HG03108 (cell line): ENCODE measurements around the gene NPIPA1.
"Not testable (repeated sequence)": the region's sequence is repeated elsewhere in the genome, so short reads cannot be mapped to it uniquely, and the experiment has no call there.

Experiments used
- ATAC-seq: cut with Tn5 transposase; IDR thresholded peaks from one replicate; pipeline ENCODE4 v1.9.1; 2021; ENCODE audit warnings: moderate library complexity; ENCODE audit not compliant: unreplicated experiment

The NPIPA1 gene

GRCh38 chr16:14937143-14937542 is at the start of gene NPIPA1:
Gene NPIPA1, plus strand, starts transcription at chr16:14937443. Its CDS starts 0 bp downstream, at chr16:14937443.
- not testable (repeated sequence) for ATAC-seq

DNA sequence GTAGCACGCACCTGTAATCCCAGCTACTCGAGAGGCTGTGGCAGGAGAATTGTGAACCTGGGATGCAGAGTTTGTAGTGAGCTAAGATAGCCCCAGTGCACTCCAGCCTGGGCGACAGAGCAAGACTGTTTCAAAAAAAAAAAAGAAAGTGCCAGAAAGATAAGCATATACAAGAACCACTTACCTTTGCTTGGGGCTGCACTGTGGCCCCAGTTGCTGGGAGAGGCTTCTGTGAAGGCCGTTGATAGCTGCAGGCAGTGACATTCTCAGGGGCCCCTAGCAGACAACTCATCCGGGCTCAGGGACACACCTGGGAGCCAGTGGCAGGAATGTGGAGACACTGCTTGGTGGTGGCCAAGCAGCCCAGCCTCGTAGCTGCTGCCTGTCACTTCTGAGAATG is 45.1 kb upstream of the NPIPA1 start:
- ATAC-seq: not testable (repeated sequence)

GRCh38 chr16:14895382-14895781 is 41.9 kb upstream of the NPIPA1 start:
- ATAC-seq: not testable (repeated sequence)

- not testable (repeated sequence) for ATAC-seq
Observed at GRCh38 chr16:14896023-14896422, 41.2 kb upstream of the NPIPA1 start.

DNA sequence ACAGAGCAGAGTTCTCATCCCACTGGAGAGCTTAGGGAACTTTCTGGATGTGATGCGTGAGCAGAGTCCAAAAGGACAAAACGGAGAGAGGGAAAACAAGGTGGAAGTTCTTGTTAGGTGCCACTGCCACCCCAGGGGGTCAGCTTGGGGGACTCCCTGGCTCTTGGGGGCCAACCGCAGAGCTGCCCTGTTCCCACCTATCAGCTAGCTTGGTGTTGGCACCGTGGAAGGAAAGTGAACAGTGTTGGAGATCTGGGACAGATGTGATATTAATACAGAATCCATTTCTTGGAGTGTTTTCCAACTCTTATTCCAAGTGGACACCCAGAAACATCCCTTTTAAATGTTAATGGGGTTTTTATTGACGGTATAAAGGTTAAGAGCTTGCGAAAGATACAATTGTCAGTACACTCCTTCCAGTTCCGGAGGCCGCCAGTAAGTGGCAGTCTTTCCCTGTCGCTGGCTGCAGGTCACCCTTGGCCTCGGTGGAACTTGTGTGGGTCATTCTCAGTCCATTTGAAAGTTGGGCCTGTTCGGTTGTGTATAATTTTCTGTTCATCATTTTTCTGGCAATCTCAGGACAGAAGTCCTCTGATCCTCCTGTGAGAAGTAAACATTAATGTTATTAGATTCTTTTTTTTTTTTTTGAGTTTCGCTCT is 40.1 kb upstream of the NPIPA1 start:
- ATAC-seq: not testable (repeated sequence)

- ATAC-seq: not testable (repeated sequence)
Observed at GRCh38 chr16:14898162-14898561, 39.1 kb upstream of the NPIPA1 start.

DNA sequence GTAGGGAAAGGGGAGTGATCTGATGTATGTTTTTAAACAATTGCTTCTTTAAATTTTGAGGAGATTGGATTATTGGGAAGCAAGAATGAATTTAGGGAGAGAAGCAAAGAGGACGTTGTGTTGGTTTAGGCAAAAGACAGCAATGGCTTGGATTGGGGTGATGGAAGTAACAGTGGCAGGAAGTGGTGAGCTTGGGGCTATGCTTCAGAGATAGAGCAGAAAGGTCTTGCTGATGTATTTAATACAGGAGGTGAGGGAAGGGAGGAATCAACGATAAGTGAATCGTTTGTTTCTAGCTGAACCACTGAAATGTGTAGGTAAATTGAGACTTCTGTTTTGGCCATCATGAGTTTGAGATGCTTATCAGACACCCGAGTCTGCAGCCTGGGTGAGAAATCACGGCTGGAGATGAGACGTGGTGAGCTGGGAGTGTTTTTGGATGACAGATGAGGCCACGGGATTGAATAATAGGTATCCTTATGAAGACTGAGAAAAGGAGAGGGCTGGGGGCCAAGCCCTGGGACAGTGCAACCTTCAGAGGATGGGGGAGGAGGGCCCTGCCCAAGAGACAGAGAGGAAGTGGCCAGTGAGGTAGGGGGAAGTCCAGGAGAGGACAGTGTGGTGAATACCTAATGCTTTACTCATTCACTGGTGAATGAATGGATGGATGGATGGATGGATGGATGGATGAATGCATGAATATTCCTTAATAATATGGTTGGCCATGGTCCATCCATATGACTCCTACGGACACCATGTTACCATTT is 33.9 kb upstream of the NPIPA1 start:
- not testable (repeated sequence) for ATAC-seq

DNA sequence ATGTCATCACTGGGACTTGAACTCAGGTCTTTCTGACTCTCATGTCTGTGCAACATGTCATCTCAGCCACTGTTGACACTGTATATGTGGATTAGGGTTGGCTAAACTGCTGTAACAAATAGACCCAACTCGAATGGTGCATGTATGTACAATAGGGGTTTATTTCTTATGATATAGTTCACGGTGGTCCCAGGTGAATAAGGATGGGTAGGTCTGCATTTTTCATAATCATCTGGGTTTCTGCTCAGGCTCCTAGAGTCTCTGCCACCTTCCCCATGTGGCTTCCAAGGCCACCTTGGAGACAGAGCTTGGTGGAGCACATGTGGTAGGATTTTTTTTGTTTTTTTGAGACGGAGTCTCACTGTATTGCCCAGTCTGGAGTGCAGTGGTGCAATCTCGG is 27.5 kb upstream of the NPIPA1 start:
- not testable (repeated sequence) for ATAC-seq

GRCh38 chr16:14910833-14911629 is 26.2 kb upstream of the NPIPA1 start:
- ATAC-seq: peak; percentile 52

DNA sequence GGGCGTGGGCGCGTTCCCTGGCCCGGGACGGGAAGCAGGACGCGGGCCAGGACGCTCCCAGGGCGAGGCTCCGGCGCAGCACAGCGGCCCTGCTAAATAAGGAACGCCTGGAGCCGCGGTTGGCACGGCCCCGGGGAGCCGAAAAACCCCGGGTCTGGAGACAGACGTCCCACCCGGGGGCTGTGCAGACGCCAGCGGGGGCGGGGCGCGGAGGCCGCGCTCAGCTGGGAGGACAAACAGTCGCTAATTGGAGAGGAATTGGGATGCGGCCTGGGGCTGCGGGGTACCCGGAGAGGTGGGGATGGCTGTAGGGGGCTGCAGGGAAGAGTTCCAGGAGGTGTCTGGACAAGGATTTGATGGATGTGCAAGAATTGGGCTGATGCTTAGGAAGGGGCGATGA is 25.3 kb upstream of the NPIPA1 start:
- ATAC-seq: not testable (repeated sequence)

GRCh38 chr16:14912588-14912987 is 24.7 kb upstream of the NPIPA1 start:
- ATAC-seq: not testable (repeated sequence)

- not testable (repeated sequence) for ATAC-seq
Observed at GRCh38 chr16:14918504-14918903, 18.7 kb upstream of the NPIPA1 start.

GRCh38 chr16:14919837-14920600 is 17.2 kb upstream of the NPIPA1 start:
- ATAC-seq: not testable (repeated sequence)

DNA sequence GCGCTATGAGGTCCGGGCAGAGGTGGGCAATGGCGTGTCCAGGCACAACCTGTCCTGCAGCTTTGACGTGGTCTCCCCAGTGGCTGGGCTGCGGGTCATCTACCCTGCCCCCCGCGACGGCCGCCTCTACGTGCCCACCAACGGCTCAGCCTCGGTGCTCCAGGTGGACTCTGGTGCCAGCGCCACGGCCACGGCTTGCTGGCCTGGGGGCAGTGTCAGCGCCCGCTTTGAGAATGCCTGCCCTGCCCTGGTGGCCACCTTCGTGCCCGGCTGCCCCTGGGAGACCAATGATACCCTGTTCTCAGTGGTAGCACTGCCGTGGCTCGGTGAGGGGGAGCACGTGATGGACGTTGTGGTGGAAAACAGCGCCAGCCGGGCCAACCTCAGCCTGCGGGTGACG is 15.0 kb upstream of the NPIPA1 start:
- not testable (repeated sequence) for ATAC-seq

DNA sequence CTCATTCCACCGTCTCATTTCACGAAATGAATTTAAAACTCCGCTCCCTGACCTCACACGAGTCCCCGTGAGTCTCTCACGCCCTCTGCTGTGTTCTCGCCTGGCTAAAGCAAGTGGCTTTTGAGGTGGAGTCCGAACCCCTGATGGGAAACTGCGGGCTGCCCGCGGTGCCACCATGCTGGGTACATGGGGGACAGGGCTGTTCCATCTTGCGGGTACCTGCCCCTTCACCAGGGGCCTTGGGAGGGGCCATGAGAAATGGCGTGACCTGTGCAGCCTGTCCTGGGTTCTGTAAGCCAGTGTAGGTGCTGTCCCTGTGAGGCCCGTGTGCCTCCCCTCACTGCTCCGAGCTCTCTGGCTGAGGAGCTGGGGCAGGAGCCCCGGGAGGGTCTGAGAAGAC is 14.3 kb upstream of the NPIPA1 start:
- ATAC-seq: not testable (repeated sequence)

DNA sequence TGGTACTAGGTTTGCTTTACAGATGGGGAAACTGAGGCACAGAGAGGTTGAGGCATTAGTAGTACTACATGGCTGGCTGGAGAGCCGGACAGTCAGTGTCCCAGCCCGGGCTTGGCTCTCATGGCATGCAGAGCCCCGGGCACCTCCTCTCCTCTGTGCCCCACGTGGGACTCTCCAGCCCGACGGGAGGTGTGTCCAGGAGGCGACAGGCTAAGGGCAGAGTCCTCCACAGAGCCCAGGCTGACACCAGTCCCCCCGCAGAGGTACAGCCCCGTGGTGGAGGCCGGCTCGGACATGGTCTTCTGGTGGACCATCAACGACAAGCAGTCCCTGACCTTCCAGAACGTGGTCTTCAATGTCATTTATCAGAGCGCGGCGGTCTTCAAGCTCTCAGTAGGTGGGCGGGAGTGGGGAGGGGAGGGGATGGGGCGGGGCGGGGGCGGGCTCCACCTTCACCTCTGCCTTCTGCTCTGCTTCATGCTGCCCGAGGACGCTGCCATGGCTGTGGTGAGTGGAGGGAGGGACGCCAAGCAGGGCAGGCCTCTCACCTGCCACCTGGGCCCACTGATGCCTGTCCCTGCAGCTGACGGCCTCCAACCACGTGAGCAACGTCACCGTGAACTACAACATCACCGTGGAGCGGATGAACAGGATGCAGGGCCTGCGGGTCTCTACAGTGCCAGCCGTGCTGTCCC is 13.7 kb upstream of the NPIPA1 start:
- not testable (repeated sequence) for ATAC-seq

DNA sequence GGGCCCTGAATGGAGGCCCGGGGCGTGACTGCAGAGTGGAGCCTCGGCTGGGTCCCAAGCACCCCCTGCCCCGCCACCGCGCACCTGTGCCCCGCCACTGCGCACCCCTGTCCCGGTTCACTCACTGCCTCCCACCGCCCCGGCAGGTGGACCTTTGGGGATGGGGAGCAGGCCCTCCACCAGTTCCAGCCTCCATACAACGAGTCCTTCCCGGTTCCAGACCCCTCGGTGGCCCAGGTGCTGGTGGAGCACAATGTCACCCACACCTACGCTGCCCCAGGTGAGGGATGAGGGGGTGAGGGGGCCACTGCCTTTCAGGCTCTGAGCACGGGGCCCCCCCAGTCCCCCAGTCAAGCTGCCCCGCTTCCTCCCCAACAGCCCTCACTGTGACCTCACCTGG is 12.9 kb upstream of the NPIPA1 start:
- not testable (repeated sequence) for ATAC-seq

GRCh38 chr16:14924982-14925381 is 12.3 kb upstream of the NPIPA1 start:
- not testable (repeated sequence) for ATAC-seq

GRCh38 chr16:14928064-14928714 is 9.1 kb upstream of the NPIPA1 start:
- not testable (repeated sequence) for ATAC-seq
